Panc1 (cell line): ENCODE measurements around the gene NHLRC1. TPM values are rescaled to one million over a fixed set of nuclear protein-coding genes. Genes with fewer than 3 reads are reported as not detected.

ENCODE experiments used
- ATAC-seq: fragments of 200-7000 bp; cut with Tn5 transposase; 2 replicates; pipeline ENCODE4 v1.9.1; 2020; ENCODE audit warnings: mild to moderate bottlenecking, moderate library complexity
- BruUV-seq: library from RNA; stranded (reverse); fragments of 400-500 nt; replicated peaks from 2 replicates; lab custom pipeline; 2021; lab: Mats Ljungman, UMichigan
- CTCF ChIA-PET: fragments of 300-600 bp; sonication (Branson Sonifier 250); formaldehyde crosslinking; loops from one replicate; lab custom pipeline; 2022; ENCODE audit warnings: antibody characterized with exemption; lab: Charles Lee
- POLR2A ChIA-PET: fragments of 300-600 bp; sonication (Branson Sonifier 250); formaldehyde crosslinking; loops from one replicate; lab custom pipeline; 2022; ENCODE audit warnings: antibody characterized with exemption; lab: Charles Lee
- DNase-seq: peaks from one replicate; pipeline ENCODE4 v3.0.0-alpha.2; 2010; ENCODE audit warnings: low read depth, low spot score
- H3K27ac ChIP-seq: 2 replicates; pipeline ENCODE4 v1.5.1; 2011; ENCODE audit warnings: mild to moderate bottlenecking, low read length, inconsistent platforms
- H3K27me3 ChIP-seq: fragments of 200-500 bp; sonication (Bioruptor generic); 2 replicates; pipeline ENCODE4 v1.6.0; 2014; ENCODE audit warnings: low read length, inconsistent platforms; ENCODE audit not compliant: control insufficient read depth, insufficient read depth
- H3K36me3 ChIP-seq: fragments of 200-500 bp; sonication (Bioruptor generic); 2 replicates; pipeline ENCODE4 v1.5.1; 2014; ENCODE audit warnings: inconsistent platforms, mild to moderate bottlenecking, low read length, moderate library complexity; ENCODE audit not compliant: control insufficient read depth, insufficient read depth
- H3K4me1 ChIP-seq: 2 replicates; pipeline ENCODE4 v1.5.1; 2011; ENCODE audit warnings: inconsistent platforms, mild to moderate bottlenecking, low read length, moderate library complexity; ENCODE audit not compliant: control insufficient read depth, insufficient read depth
- H3K4me3 ChIP-seq, 2 experiments: 2 replicates each; pipeline ENCODE4 v1.5.1; 2011 to 2012; ENCODE audit warnings: low read depth in 2 of 2, low read length in 2 of 2, mild to moderate bottlenecking in 2 of 2, inconsistent platforms in 1 of 2, moderate library complexity in 1 of 2
- H3K9me3 ChIP-seq: fragments of 200-500 bp; sonication (Bioruptor generic); 2 replicates; pipeline ENCODE4 v1.5.1; 2014; ENCODE audit warnings: low read depth, mild to moderate bottlenecking, inconsistent platforms, low read length, moderate library complexity; ENCODE audit not compliant: control insufficient read depth, insufficient read depth
- CTCF ChIP-seq: fragments of 450-650 bp; IDR thresholded peaks from 2 replicates; pipeline ENCODE4 v1.5.1; 2017; ENCODE audit warnings: mild to moderate bottlenecking
- POLR2AphosphoS5 ChIP-seq: IDR thresholded peaks from 2 replicates; pipeline ENCODE4 v1.6.1; 2012; ENCODE audit warnings: mild to moderate bottlenecking, low read depth, low read length, moderate library complexity
- SIN3A ChIP-seq: IDR thresholded peaks from 2 replicates; pipeline ENCODE4 v1.6.1; 2012; ENCODE audit warnings: low read depth, mild to moderate bottlenecking, low read length, moderate library complexity, borderline replicate concordance; ENCODE audit not compliant: insufficient read depth
- TCF7L2 ChIP-seq: IDR thresholded peaks from 2 replicates; pipeline ENCODE4 v1.6.1; 2011; ENCODE audit warnings: mild to moderate bottlenecking, low read depth, low read length, inconsistent platforms
- in situ Hi-C: cut with HindIII; loops from 2 replicates; pipeline ENCODE4 v1.10.0; 2016; ENCODE audit warnings: low sequenced_read_pairs, low pct_unique_long_range_greater_than_20kb
- intact Hi-C: fragments of 100-400 bp; cut with micrococcal nuclease; formaldehyde crosslinking; loops from one replicate; pipeline ENCODE4 v1.10.0; 2022; ENCODE audit not compliant: unreplicated experiment
- total RNA-seq: library from RNA; stranded (reverse); gene quantifications from one replicate; pipeline ENCODE4 v1.2.1, GENCODE V29; 2021; ENCODE audit not compliant: unreplicated experiment
- TF ChIP-seq, protein P1 (sequence below), 2 experiments: IDR thresholded peaks; 2 replicates each; pipeline ENCODE4 v1.6.1; 2011 to 2012; ENCODE audit warnings: low read depth in 2 of 2, control low read depth in 1 of 2, low read length in 1 of 2, mild to moderate bottlenecking in 1 of 2, moderate library complexity in 1 of 2; ENCODE audit not compliant: insufficient read depth in 1 of 2

The NHLRC1 gene
- total RNA-seq, 1 experiment from 2014 or later = 2.1 TPM

- Histone ChIP-seq H3K9me3 (no peaks in the 10 kb centered on the region), H3K27ac (no peak overlapping the region), H3K36me3 (no peaks in the 10 kb centered on the region), H3K4me1 (no peaks in the 10 kb centered on the region), H3K4me3 (no peak overlapping the region), H3K27me3 (no peaks in the 10 kb centered on the region)
- ChIA-PET CTCF (no interaction called here), POLR2A (no interaction called here)
- TF ChIP-seq, protein P1, sequence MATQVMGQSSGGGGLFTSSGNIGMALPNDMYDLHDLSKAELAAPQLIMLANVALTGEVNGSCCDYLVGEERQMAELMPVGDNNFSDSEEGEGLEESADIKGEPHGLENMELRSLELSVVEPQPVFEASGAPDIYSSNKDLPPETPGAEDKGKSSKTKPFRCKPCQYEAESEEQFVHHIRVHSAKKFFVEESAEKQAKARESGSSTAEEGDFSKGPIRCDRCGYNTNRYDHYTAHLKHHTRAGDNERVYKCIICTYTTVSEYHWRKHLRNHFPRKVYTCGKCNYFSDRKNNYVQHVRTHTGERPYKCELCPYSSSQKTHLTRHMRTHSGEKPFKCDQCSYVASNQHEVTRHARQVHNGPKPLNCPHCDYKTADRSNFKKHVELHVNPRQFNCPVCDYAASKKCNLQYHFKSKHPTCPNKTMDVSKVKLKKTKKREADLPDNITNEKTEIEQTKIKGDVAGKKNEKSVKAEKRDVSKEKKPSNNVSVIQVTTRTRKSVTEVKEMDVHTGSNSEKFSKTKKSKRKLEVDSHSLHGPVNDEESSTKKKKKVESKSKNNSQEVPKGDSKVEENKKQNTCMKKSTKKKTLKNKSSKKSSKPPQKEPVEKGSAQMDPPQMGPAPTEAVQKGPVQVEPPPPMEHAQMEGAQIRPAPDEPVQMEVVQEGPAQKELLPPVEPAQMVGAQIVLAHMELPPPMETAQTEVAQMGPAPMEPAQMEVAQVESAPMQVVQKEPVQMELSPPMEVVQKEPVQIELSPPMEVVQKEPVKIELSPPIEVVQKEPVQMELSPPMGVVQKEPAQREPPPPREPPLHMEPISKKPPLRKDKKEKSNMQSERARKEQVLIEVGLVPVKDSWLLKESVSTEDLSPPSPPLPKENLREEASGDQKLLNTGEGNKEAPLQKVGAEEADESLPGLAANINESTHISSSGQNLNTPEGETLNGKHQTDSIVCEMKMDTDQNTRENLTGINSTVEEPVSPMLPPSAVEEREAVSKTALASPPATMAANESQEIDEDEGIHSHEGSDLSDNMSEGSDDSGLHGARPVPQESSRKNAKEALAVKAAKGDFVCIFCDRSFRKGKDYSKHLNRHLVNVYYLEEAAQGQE (IDR thresholded peaks at IDR 0.05; ENCODE audit: insufficient read depth in 1 of 2, low read depth in 2 of 2, low read length in 1 of 2) = no peak
- no peak for TF ChIP-seq SIN3A
- TF ChIP-seq TCF7L2 = no peak
- TF ChIP-seq POLR2AphosphoS5 = no peak
- TF ChIP-seq CTCF = no peak
- BruUV-seq = no TSS peak
- in situ Hi-C loops (no loop called here), intact Hi-C loops (no loop called here)
- ATAC-seq (no peak), DNase-seq (no peak)
Measured at GRCh38 chr6:18165751-18166150, 43.3 kb upstream of the NHLRC1 start.

GRCh38 chr6:18162401-18162800, 39.9 kb upstream of the NHLRC1 start:
- no TSS peak for BruUV-seq
- no peaks in the 10 kb centered on the region for H3K9me3 ChIP-seq
- no peak overlapping the region for H3K27ac ChIP-seq
- ATAC-seq (no peak), DNase-seq (no peak)
- intact Hi-C loops = no loop called here
- no peak overlapping the region for H3K4me3 ChIP-seq
- TF ChIP-seq POLR2AphosphoS5 (no peak), CTCF (no peak), SIN3A (no peak), TCF7L2 (no peak)
- TF ChIP-seq, protein P1 (IDR thresholded peaks at IDR 0.05; ENCODE audit: insufficient read depth in 1 of 2, low read depth in 2 of 2, low read length in 1 of 2) = no peak
- H3K27me3 ChIP-seq = no peaks in the 10 kb centered on the region
- ChIA-PET CTCF (no interaction called here), POLR2A (no interaction called here)
- H3K36me3 ChIP-seq = peaks cover 3% of the 10 kb centered on the region; the same call in 1 of the 2 replicates
- in situ Hi-C loops = no loop called here
- no peaks in the 10 kb centered on the region for H3K4me1 ChIP-seq
